HG03159 (cell line): ENCODE data around the gene TMEM120B.

Experiments
- ATAC-seq: cut with Tn5 transposase; IDR thresholded peaks from one replicate; pipeline ENCODE4 v1.9.1; 2021; ENCODE audit warnings: mild to moderate bottlenecking, moderate library complexity; ENCODE audit not compliant: unreplicated experiment

The TMEM120B gene

DNA sequence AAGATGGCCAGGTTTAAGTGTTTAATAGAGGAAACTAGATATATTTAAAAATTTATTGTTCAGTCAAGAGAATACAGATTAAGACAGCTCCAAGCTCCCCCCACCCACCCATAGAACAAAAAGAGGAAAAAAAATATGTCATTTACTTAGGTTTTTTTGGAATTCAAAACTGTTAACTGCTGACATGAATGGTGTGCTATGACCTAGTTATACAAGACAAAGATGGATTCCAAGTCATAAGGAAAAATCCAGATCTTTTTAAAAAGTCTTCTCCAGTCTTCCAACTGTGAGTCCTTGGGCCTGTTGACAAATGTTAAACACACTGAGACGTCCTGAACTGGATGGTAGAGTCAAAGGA lies 89.9 kb downstream of the TMEM120B start:
- no peak for ATAC-seq

- peak; percentile 38 for ATAC-seq
Measured at GRCh38 chr12:121802843-121803698, 90.5 kb downstream of the TMEM120B start.

DNA sequence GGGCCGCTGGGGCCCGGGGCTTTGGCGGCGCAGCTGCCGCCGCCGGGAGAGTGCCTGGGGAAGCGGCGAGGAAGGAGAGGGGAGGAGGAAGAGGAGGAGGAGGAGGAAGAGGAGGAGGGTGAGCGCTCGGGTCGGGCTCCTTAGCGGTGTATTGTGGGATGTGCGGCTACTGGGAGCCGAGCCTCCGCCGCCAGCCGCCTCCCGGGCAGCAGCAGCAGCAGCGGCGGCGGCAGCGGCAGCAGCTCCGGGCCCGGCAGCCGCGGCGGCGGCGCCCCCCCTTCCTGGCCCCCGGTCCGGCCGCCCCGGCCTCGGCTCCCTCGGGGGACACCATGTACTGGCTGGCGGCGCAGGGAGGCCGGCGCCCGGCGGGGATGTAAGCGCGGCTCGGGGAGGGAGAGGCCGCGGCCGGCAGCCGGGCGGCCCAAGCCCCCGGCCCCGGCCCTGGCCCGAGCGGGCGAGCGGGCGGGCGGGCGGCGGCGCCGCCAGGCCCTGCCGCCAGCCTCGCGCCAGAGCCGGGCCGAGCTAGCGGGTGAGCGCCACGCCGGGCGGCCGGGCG lies 91.4 kb downstream of the TMEM120B start, which contains the start of gene SETD1B:
Gene SETD1B (plus strand): TSS at position 149 of the 556 bp plus-strand sequence. CDS start 729 bp downstream, outside the sequence.
- no peak for ATAC-seq

DNA sequence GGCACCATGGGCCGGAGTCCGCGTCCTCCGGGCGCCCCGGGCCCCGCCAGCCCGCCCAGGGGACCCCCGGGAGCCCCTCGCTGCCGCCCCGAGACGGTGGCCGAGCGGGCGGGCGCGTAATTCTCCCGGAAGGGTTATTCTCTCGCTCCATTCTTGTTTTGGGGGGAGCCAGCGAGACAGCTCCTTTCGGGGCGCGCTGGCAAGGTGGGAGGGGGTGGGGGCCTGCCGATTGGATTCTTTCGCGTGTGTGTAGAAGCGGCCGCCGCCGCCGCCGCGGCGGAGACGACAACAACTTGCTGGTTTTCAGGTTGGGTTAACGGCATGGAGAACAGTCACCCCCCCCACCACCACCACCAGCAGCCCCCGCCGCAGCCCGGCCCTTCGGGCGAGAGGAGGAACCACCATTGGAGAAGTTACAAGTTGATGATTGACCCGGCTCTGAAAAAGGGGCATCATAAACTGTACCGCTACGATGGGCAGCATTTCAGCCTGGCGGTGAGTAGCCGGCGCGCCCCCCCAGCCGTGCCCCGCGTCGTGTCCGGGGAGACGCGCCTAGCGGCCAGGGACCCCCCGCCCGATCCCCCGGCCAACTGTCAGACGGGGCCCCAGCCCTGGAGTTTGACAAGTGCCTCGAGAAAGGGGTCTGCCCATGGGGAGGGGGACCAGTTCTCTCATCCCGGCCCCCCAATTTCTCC lies 92.0 kb downstream of the TMEM120B start:
- ATAC-seq = no peak

GRCh38 chr12:121805171-121806008 lies 92.8 kb downstream of the TMEM120B start:
- no peak for ATAC-seq

GRCh38 chr12:121806009-121806545 lies 93.5 kb downstream of the TMEM120B start:
- no peak for ATAC-seq

DNA sequence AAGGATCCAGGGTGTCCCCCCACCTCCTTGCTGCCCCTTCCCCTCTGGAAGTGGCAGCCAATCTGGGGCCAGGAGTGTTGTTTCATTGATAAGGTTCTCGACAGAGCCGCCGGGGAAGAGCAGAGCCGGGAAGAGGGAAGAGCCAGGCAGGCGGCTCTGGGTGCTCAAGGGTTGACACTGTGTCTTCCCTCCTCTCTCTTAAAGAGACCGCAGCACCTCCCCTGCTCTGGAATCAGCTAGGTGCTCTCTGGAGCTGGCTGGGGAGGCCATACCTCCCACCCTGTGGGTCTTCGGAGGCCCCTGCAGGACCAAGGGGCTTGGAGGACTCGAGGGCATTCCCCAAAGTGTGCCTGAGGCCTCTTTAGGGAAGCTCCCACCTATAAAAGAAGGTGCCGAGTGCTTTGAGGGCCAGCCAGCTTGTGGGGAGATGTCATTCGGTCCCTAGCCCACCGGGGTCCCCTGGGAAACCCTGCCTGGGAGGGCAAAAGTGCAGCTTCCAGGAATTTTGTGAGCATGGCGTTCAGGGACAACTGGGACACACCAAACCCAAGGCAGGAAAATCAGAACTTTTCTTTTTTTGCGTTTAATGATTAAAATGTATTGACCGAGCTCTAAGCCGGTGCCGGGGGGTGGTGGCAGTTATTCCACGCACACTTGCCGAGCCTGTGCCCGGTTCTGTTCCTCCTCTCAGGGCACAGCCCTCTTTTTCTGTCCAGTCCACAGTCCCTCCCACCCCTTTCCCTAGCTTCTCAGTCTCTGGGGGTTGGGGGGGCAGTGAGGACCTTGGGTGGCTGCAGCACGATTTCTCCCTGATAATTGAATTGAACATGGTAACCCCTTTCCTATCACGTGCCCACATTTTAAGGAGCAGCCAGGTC lies 94.2 kb downstream of the TMEM120B start:
- ATAC-seq = no peak

GRCh38 chr12:121807642-121808347 lies 95.2 kb downstream of the TMEM120B start:
- no peak for ATAC-seq

- no peak for ATAC-seq
Measured at GRCh38 chr12:121808623-121809022, 96.1 kb downstream of the TMEM120B start.

- no peak for ATAC-seq
Measured at GRCh38 chr12:121809712-121810116, 97.2 kb downstream of the TMEM120B start.

GRCh38 chr12:121810234-121810817 lies 97.8 kb downstream of the TMEM120B start:
- no peak for ATAC-seq

DNA sequence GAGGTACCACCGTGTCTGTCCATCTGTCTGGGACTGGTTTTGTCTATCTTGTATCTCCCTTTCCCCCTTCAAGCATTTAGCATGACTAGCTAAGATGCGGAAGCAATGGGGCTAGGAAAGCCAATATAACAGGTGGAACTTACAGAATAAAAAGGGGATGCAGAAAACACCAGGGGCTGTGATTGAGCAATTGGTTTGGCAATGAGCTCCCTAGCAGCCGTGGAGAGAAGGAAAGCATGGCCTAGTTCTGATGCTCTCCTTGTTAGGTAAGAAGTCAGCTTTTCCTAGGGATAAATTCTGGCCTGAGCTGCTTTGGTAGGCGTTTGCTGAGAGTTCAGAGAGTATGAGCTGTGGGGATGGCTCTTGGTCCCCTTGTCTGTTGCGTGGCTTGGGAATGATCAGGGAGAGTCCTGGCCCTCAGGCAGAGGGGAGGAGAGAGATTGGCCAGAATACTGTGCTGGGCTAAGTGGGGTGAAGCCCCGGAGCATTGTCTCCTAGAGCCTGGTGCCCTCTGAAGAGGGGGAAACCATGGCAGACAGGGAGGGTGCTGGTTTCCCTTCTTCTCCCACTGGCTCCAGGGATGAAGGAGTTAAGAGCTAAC lies 98.4 kb downstream of the TMEM120B start:
- ATAC-seq = no peak

GRCh38 chr12:121811434-121812319 lies 99.1 kb downstream of the TMEM120B start:
- no peak for ATAC-seq

- no peak for ATAC-seq
Measured at GRCh38 chr12:121812320-121812871, 99.8 kb downstream of the TMEM120B start.

GRCh38 chr12:121812921-121813896 lies 100.7 kb downstream of the TMEM120B start:
- no peak for ATAC-seq

GRCh38 chr12:121813951-121814350 lies 101.4 kb downstream of the TMEM120B start:
- ATAC-seq = no peak
